CD14-positive monocyte (primary cell): ENCODE data around the gene CLDN9. TPM values are rescaled to one million over a fixed set of nuclear protein-coding genes. Genes with fewer than 3 reads are reported as not detected.

Experiments used
- DNase-seq, 3 donors: peaks; one replicate each; pipeline ENCODE4 v3.0.0-alpha.2; 2011 to 2022
- H2AFZ ChIP-seq: 2 replicates; pipeline ENCODE4 v1.6.0; 2012; ENCODE audit warnings: mild to moderate bottlenecking, low read depth, low read length, inconsistent platforms; ENCODE audit not compliant: insufficient read depth, poor library complexity, severe bottlenecking
- H3K27ac ChIP-seq, 2 donors: 1 replicate in 1 of 2; 2 replicates in 1 of 2; pipeline ENCODE4 v1.5.1; 2012 to 2013; ENCODE audit warnings: low read length in 2 of 2, control low read depth in 1 of 2, inconsistent platforms in 1 of 2, low read depth in 1 of 2, mild to moderate bottlenecking in 1 of 2
- H3K27me3 ChIP-seq, 2 donors: one replicate each; pipeline versions ENCODE4 v1.6.0 to v1.6.1; 2011 to 2013; ENCODE audit warnings: low read length in 2 of 2; ENCODE audit not compliant: control insufficient read depth in 2 of 2, insufficient read depth in 2 of 2
- H3K36me3 ChIP-seq, 2 donors: replicated peaks in 1 of 2; 1 replicate in 1 of 2; 2 replicates in 1 of 2; pipeline versions ENCODE4 v1.5.1 to v1.6.1; 2012 to 2013; ENCODE audit warnings: low read length in 2 of 2, control low read depth in 1 of 2, inconsistent platforms in 1 of 2, mild to moderate bottlenecking in 1 of 2; ENCODE audit not compliant: insufficient read depth in 2 of 2, control insufficient read depth in 1 of 2
- H3K4me1 ChIP-seq, 2 donors: 1 replicate in 1 of 2; 2 replicates in 1 of 2; pipeline versions ENCODE4 v1.5.1 to v1.6.1; 2012 to 2013; ENCODE audit warnings: low read length in 2 of 2, control low read depth in 1 of 2, inconsistent platforms in 1 of 2, mild to moderate bottlenecking in 1 of 2, moderate library complexity in 1 of 2; ENCODE audit not compliant: insufficient read depth in 2 of 2, control insufficient read depth in 1 of 2
- H3K4me2 ChIP-seq: replicated peaks from 2 replicates; pipeline ENCODE3; 2012; ENCODE audit warnings: low read length, moderate library complexity, mild to moderate bottlenecking; ENCODE audit not compliant: poor library complexity, severe bottlenecking; ENCODE audit errors: extremely low read depth
- H3K4me3 ChIP-seq, 3 experiments: fragments of 200-600 bp in 1 of 3; sonication (generic) in 1 of 3; replicated peaks in 1 of 3; 1 replicate in 2 of 3; 2 replicates in 1 of 3; pipeline ENCODE4 v1.5.1; 2011 to 2013; ENCODE audit warnings: low read length in 3 of 3, mild to moderate bottlenecking in 3 of 3, control low read depth in 2 of 3, low read depth in 2 of 3, inconsistent platforms in 1 of 3, moderate library complexity in 1 of 3
- H3K79me2 ChIP-seq: 2 replicates; pipeline ENCODE4 v1.6.0; 2012; ENCODE audit warnings: mild to moderate bottlenecking, control low read depth, inconsistent platforms, low read length, moderate library complexity; ENCODE audit not compliant: insufficient read depth
- H3K9ac ChIP-seq: 2 replicates; pipeline ENCODE4 v1.6.0; 2017; ENCODE audit warnings: low read length, mild to moderate bottlenecking; ENCODE audit not compliant: insufficient read depth, poor library complexity, severe bottlenecking
- H3K9me3 ChIP-seq, 2 donors: replicated peaks in 1 of 2; 1 replicate in 1 of 2; 2 replicates in 1 of 2; pipeline versions ENCODE4 v1.5.1 to v1.6.1; 2012 to 2013; ENCODE audit warnings: low read length in 2 of 2, control low read depth in 1 of 2; ENCODE audit not compliant: control insufficient read depth in 1 of 2, insufficient read depth in 1 of 2
- H4K20me1 ChIP-seq: 2 replicates; pipeline ENCODE4 v1.6.0; 2012; ENCODE audit warnings: mild to moderate bottlenecking, low read length, control low read depth, moderate library complexity; ENCODE audit not compliant: insufficient read depth
- H3K27ac Mint-ChIP-seq, 7 donors: one replicate each; pipeline ENCODE4 v1.8.0; 2020; ENCODE audit warnings: mild to moderate bottlenecking in 7 of 7, mixed read lengths in 7 of 7, moderate library complexity in 6 of 7, inconsistent platforms in 2 of 7
- H3K27me3 Mint-ChIP-seq, 3 donors: one replicate each; pipeline ENCODE4 v1.8.0; 2021 to 2022; ENCODE audit warnings: low read depth in 3 of 3, mild to moderate bottlenecking in 3 of 3, mixed read lengths in 3 of 3, moderate library complexity in 3 of 3, inconsistent platforms in 1 of 3
- H3K36me3 Mint-ChIP-seq, 2 donors: one replicate each; pipeline ENCODE4 v1.8.0; 2020; ENCODE audit warnings: mixed read lengths in 2 of 2, inconsistent platforms in 1 of 2, mild to moderate bottlenecking in 1 of 2
- H3K4me1 Mint-ChIP-seq: one replicate; pipeline ENCODE4 v1.8.0; 2020; ENCODE audit warnings: mild to moderate bottlenecking, mixed read lengths
- H3K4me3 Mint-ChIP-seq, 2 donors: one replicate each; pipeline ENCODE4 v1.8.0; 2020; ENCODE audit warnings: mild to moderate bottlenecking in 2 of 2, mixed read lengths in 2 of 2, moderate library complexity in 1 of 2
- H3K9me3 Mint-ChIP-seq, 7 donors: one replicate each; pipeline ENCODE4 v1.8.0; 2020 to 2022; ENCODE audit warnings: mixed read lengths in 7 of 7, mild to moderate bottlenecking in 6 of 7, moderate library complexity in 6 of 7, inconsistent platforms in 2 of 7
- CTCF ChIP-seq: fragments of 200-600 bp; IDR thresholded peaks from one replicate; pipeline ENCODE4 v1.8.0; 2022; ENCODE audit warnings: antibody characterized with exemption, mild to moderate bottlenecking
- WGBS: methylation state at CpG from one replicate; pipeline ENCODE4 v1.1.5; 2013; ENCODE audit warnings: missing lambda C conversion rate; ENCODE audit not compliant: insufficient coverage; 5-methylcytosine and 5-hydroxymethylcytosine counted together
- intact Hi-C, 2 donors: fragments of 100-400 bp; cut with micrococcal nuclease; formaldehyde crosslinking; loops; one replicate each; pipeline versions ENCODE4 v1.15.0 to v1.15.1; 2023
- polyA plus RNA-seq, 3 donors: library from polyadenylated mRNA; depleted of rRNA in 1 of 3; unstranded in 2 of 3; stranded (reverse) in 1 of 3; fragments of 300-500 nt in 2 of 3; fragments of >200 nt in 1 of 3; fragmentation: Illumina TruSeq in 2 of 3; gene quantifications; 1 replicate in 2 of 3; 2 replicates in 1 of 3; pipeline ENCODE4 v1.2.3, GENCODE V29; 2012 to 2021

CLDN9 gene
- polyA plus RNA-seq, 3 donors = 2.1 TPM; not detected in 2

GRCh38 chr16:3056336-3057180, 43.8 kb downstream of the CLDN9 start:
- no peak for DNase-seq
- no peaks in the 10 kb centered on the region for H3K9me3 Mint-ChIP-seq
- H3K9me3 ChIP-seq = no peaks in the 10 kb centered on the region
- no peaks in the 10 kb centered on the region for H3K27me3 ChIP-seq
- no peak overlapping the region for H3K4me2 ChIP-seq
- intact Hi-C loops = loop anchor here in 1 of 2 donors (5.0 kb wide), 1 partner anchor 71 kb away; no protein-coding TSS in a partner anchor
- H2AFZ ChIP-seq = no peak overlapping the region
- H3K27me3 Mint-ChIP-seq = peaks cover 3 to 6% (median 4%) of the 10 kb centered on the region in 3 donors
- H3K27ac Mint-ChIP-seq = peak overlapping the region in 3 of 7 donors; percentile 13 to 48 (median 42)
- TF ChIP-seq CTCF = no peak
- no peak overlapping the region for H3K9ac ChIP-seq
- H3K36me3 ChIP-seq = no peaks in the 10 kb centered on the region
- H3K36me3 Mint-ChIP-seq = peaks cover 15 to 28% of the 10 kb centered on the region in 2 donors
- no peak overlapping the region for H3K4me3 Mint-ChIP-seq
- no peaks in the 10 kb centered on the region for H3K79me2 ChIP-seq
- peaks cover 73 to 86% of the 10 kb centered on the region in 2 donors for H3K4me1 ChIP-seq
- H4K20me1 ChIP-seq = no peaks in the 10 kb centered on the region
- no peak overlapping the region for H3K27ac ChIP-seq
- no peak overlapping the region for H3K4me3 ChIP-seq
- H3K4me1 Mint-ChIP-seq = peaks cover 61% of the 10 kb centered on the region
- 71% methylated on average over 9 of the region's 19 CpGs for WGBS

- no peak overlapping the region for H2AFZ ChIP-seq
- peak overlapping the region; percentile 100 for H3K4me2 ChIP-seq
- peak overlapping the region in 1 of 3 experiments; percentile 88 for H3K4me3 ChIP-seq
- 100% methylated on average over 1 of the region's 22 CpGs for WGBS
- TF ChIP-seq CTCF = no peak
- H3K27ac Mint-ChIP-seq = peak overlapping the region in 3 of 7 donors; percentile 12 to 48 (median 13)
- no peak for DNase-seq
- no peak overlapping the region for H3K27ac ChIP-seq
- peaks cover 61% of the 10 kb centered on the region for H3K4me1 Mint-ChIP-seq
- no peak overlapping the region for H3K9ac ChIP-seq
- H3K9me3 Mint-ChIP-seq = no peaks in the 10 kb centered on the region
- intact Hi-C loops = loop anchor here (2.0 to 5.0 kb wide), 2 partner anchors 70 to 71 kb away; no protein-coding TSS in a partner anchor
- peaks cover 0 to 6% (median 3%) of the 10 kb centered on the region in 3 donors for H3K27me3 Mint-ChIP-seq
- peaks cover 74 to 86% of the 10 kb centered on the region in 2 donors for H3K4me1 ChIP-seq
- no peaks in the 10 kb centered on the region for H3K36me3 ChIP-seq
- H3K9me3 ChIP-seq = no peaks in the 10 kb centered on the region
- H4K20me1 ChIP-seq = no peaks in the 10 kb centered on the region
- H3K79me2 ChIP-seq = no peaks in the 10 kb centered on the region
- H3K36me3 Mint-ChIP-seq = peaks cover 11 to 24% of the 10 kb centered on the region in 2 donors
- H3K4me3 Mint-ChIP-seq = no peak overlapping the region
- no peaks in the 10 kb centered on the region for H3K27me3 ChIP-seq
Observed at GRCh38 chr16:3057181-3058138, 44.7 kb downstream of the CLDN9 start.
